Activated CD4-positive, alpha-beta T cell treated with anti-CD3 and anti-CD28 coated beads, Interleukin-2, amount 50 U/mL, for 48 hours (primary cell): ENCODE data around the gene VWA3B.
"Not testable (repeated sequence)": the region's sequence is repeated elsewhere in the genome, so short reads cannot be mapped to it uniquely, and the experiment has no call there.

Experiments
- DNase-seq, 2 experiments: peaks; one replicate each; pipeline ENCODE4 v3.0.0-alpha.2; 2020

VWA3B gene

GRCh38 chr2:98086491-98087446 lies at the start of gene VWA3B:
Gene VWA3B (plus strand): TSS chr2:98087167. CDS start chr2:98093093, 5,926 bp downstream.
- peak; percentile 58 to 68 for DNase-seq

GRCh38 chr2:98037206-98037605 lies 49.8 kb upstream of the VWA3B start:
- DNase-seq = no peak

- no peak for DNase-seq
Observed at GRCh38 chr2:98037666-98038336, 49.2 kb upstream of the VWA3B start.

GRCh38 chr2:98039085-98039756 lies 47.7 kb upstream of the VWA3B start:
- no peak for DNase-seq

GRCh38 chr2:98040331-98040939 lies 46.5 kb upstream of the VWA3B start:
- DNase-seq = no peak

GRCh38 chr2:98043101-98043500 lies 43.9 kb upstream of the VWA3B start:
- DNase-seq = no peak

- DNase-seq = not testable (repeated sequence)
Observed at GRCh38 chr2:98044730-98045129, 42.2 kb upstream of the VWA3B start.

- no peak for DNase-seq
Observed at GRCh38 chr2:98050070-98050469, 36.9 kb upstream of the VWA3B start.

GRCh38 chr2:98058191-98058975 lies 28.6 kb upstream of the VWA3B start:
- no peak for DNase-seq

GRCh38 chr2:98060277-98060676 lies 26.7 kb upstream of the VWA3B start:
- no peak for DNase-seq

- no peak for DNase-seq
Observed at GRCh38 chr2:98063291-98063854, 23.6 kb upstream of the VWA3B start.

- no peak for DNase-seq
Observed at GRCh38 chr2:98065808-98066207, 21.2 kb upstream of the VWA3B start.

- DNase-seq = no peak
Observed at GRCh38 chr2:98067160-98067559, 19.8 kb upstream of the VWA3B start.

- DNase-seq = no peak
Observed at GRCh38 chr2:98070081-98070480, 16.9 kb upstream of the VWA3B start.

- DNase-seq = no peak
Observed at GRCh38 chr2:98072442-98072841, 14.5 kb upstream of the VWA3B start.

GRCh38 chr2:98078701-98079100 lies 8.3 kb upstream of the VWA3B start:
- DNase-seq = no peak

- DNase-seq = no peak
Observed at GRCh38 chr2:98084151-98084868, 2.7 kb upstream of the VWA3B start.

GRCh38 chr2:98084869-98085238 lies 2.1 kb upstream of the VWA3B start:
- no peak for DNase-seq

- DNase-seq = no peak
Observed at GRCh38 chr2:98085649-98086048, 1.3 kb upstream of the VWA3B start.

- DNase-seq = no peak
Observed at GRCh38 chr2:98087447-98088020, 567 bp downstream of the VWA3B start.

- no peak for DNase-seq
Observed at GRCh38 chr2:98088261-98088660, 1.3 kb downstream of the VWA3B start.
